GM19324 (cell line): ENCODE data around the gene ZNF846.
"Not testable (repeated sequence)": the region's sequence is repeated elsewhere in the genome, so short reads cannot be mapped to it uniquely, and the experiment has no call there.

Experiments used
- ATAC-seq: cut with Tn5 transposase; IDR thresholded peaks from one replicate; pipeline ENCODE4 v1.9.1; 2021; ENCODE audit warnings: mild to moderate bottlenecking, moderate library complexity; ENCODE audit not compliant: unreplicated experiment, low FRiP score

The ZNF846 gene

GRCh38 chr19:9785367-9786331, 17.1 kb upstream of the ZNF846 start:
- ATAC-seq, result peak; percentile 46

GRCh38 chr19:9784163-9784496, 15.6 kb upstream of the ZNF846 start:
- ATAC-seq, result not testable (repeated sequence)

- ATAC-seq, result no peak
Observed at GRCh38 chr19:9782338-9782737, 13.8 kb upstream of the ZNF846 start.

DNA sequence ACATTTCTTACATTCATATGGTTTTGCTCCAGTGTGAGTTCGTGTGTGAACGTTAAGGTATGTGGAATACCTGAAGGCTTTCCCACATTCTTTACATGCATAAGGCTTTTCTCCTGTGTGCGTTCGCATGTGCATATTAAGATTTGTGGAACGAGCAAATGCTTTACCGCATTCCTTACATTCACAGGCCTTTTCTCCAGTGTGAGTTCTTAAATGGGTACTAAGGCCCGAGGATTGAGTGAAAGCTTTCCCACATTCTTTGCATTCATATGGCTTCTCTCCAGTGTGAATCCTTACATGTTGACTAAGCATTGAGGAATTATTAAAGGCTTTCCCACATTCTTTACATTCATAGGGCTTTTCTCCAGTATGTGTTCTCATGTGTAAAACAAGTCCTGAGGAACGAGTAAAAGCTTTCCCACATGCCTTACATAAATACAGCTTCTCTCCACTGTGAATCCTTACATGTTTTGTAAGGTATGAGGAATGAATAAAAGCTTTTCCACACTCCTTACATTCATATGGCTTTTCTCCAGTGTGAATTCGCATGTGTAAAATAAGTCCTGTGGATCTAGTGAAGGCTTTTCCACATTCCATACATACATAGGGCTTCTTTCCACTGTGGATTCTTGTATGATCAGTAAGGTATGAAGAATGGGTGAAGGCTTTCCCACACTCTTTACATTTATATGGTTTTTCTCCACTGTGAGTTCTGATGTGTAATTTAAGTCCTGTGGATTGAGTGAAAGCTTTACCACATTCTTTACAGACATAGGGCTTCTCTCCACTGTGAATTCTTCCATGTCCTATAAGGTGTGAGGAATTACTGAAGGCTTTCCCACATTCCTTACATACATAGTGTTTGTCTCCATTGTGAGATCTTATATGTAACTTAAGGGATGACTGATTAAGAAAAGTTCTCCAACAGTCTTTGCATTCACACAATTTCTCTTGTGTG, 10.7 kb downstream of the ZNF846 start:
- no peak for ATAC-seq

DNA sequence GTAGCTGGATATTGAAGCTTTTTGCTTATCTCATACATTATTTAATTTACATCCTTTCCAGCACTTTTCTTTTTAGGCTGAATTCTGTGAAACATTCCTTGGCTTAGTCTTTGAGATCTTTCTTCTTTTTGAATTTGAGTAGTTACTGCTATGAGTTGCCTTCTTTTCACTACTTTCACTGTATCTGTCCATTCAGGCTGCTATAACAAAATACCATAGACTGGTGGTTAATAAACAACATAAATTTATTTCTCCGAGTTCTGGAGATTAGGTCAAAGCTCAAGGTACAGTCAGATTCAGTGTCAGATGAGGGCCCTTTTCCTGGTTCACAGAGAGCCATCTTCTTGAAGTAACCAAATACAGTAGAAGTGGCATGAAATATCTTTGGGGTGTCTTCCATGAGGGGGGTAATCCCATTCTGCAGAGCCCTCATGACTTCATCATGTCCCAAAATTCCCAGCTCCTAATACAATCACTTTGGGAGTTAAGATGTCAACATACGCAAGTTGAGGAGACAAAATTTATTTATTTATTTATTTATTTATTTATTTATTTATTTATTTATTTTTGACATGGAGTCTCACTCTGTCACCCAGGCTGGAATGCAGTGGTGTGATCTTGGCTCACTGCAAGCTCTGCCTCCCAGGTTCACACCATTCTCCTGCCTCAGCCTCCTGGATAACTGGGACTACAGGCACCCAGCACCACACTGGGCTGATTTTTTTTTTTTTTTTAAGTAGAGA, 15.7 kb downstream of the ZNF846 start:
- no peak for ATAC-seq

- ATAC-seq, result no peak
Observed at GRCh38 chr19:9751446-9751845, 17.1 kb downstream of the ZNF846 start.

- no peak for ATAC-seq
Observed at GRCh38 chr19:9741476-9742171, 26.9 kb downstream of the ZNF846 start.

GRCh38 chr19:9735986-9736385, 32.6 kb downstream of the ZNF846 start:
- no peak for ATAC-seq

DNA sequence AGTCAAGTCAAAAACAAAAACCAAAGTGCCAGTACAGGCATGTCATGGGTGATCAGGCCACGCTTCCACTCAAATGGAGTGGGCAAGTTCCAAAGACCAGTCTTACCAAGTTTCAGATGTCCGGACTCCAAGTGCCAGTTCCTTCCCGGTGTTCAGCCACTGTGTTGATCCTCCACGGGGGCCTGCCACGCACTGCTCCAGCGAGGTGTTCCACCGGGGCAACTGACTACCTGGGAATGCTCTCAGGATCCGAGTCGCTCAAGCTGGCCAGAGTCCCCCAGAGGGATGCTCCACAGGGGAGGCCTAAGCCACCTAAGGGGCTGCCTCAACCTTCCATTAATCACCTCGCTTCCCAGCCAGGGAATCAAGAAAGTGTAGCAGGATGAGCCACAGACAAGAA, 38.5 kb downstream of the ZNF846 start:
- ATAC-seq, result not testable (repeated sequence)

DNA sequence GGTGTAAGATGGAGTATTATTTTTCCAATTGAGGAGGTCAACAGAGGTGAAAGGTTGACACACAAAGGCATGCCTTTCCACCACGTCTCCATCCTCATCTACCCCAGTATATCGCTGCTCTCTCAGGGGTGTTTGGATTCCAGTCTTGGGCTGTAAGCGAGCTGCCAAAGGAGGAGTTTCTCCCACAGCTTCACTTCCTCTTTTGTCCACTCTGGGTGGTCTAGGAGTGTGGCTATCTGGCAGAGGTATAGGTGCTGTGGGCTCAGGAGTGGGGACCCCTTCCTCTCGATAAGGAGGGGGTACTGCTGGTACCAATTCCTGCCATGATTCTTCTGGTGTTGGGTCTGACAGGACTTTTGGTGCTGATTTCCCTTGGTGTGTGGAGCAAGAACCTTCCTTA, 39.4 kb downstream of the ZNF846 start:
- ATAC-seq, result no peak

GRCh38 chr19:9727644-9728043, 40.9 kb downstream of the ZNF846 start:
- ATAC-seq, result no peak

DNA sequence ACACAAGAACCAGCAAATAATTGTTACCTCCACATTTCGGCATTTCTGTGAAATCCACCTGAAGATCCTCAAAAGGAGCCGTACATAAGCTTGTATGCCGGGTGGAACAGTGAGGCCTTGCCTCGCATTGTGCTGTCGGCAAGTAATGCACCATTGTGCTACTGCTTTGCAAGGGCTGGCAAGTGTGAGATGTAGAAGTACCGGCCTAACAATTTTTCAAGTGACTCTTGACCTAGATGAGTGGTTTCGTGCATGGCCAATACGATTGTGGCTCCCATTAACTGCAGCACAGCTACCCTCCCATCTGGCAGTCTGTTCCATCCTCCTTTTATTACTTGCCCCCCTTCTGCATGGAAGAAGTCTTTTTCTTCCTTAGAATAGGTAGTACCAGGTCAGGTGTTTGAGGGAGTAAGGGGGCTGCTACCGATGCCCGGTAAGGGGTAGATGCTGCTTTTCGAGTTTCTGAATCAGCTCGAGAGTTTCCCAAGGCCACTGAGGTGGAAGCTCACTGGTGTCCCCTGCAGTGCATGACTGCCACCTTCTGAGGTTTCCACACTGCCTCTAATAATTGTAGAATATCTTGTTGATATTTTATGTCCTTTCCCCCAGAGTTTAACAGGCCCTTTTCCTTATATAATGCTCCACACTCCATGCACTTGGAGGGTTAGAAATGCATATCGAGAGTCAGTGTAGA, 42.9 kb downstream of the ZNF846 start:
- not testable (repeated sequence) for ATAC-seq

DNA sequence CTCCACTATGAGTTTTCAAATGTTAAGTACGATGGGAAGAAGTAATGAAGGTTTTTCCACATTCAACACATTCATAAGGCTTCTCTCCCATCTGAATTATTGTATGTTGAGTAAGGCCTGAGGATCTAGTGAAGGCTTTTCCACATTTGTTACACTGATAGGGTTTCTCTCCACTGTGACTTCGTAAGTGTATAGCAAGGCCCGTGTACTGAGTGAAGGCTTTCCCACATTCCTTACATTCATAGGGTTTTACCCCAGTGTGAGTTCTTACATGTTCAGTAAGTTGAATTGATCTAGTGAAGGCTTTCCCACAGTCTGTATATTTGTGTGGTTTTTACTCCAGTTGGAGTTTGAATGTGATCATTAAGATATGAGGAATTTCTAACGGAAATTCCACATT, 44.4 kb downstream of the ZNF846 start:
- ATAC-seq, result no peak

GRCh38 chr19:9721861-9722260, 46.7 kb downstream of the ZNF846 start:
- no peak for ATAC-seq

GRCh38 chr19:9720541-9720940, 48.0 kb downstream of the ZNF846 start:
- ATAC-seq, result no peak

DNA sequence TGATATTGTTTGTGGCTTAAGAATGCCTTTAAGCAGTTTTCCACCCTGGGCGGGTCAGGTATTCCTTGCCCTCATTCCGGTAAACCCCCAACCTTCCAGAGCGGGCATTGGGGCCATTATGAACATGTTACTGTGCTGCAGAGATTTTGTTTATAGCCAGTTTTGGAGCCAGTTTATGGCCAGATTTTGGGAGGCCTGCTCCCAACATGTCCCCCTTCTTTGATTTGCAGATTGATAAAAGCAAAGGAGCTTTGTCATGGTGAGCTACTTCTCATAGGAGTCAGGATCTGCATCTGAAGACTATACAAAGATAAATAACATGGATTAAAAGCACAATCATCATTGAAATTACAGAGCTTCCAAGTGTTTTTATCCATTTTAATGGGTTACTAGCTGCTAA, 56.7 kb downstream of the ZNF846 start:
- ATAC-seq, result no peak

DNA sequence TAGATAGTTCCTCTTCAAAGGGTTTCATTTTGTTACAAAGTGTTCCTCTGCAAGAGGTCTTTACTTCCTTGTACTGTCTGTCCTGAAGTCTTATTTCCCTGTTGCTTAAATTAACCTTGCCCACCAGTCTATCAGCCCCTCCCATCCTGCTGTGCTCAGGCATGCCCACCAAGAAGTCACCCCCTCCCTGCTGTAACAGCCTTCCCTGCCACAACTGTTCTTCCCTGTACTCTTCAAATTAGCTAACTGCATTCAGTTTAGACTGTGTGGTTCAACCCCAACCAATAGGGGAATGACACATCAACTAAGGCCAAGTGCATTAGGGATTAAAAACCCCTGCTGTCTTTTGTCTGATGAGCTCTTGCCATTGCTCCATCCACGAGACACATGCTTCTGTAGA, 59.2 kb downstream of the ZNF846 start:
- no peak for ATAC-seq

- no peak for ATAC-seq
Observed at GRCh38 chr19:9705836-9706235, 62.7 kb downstream of the ZNF846 start.

DNA sequence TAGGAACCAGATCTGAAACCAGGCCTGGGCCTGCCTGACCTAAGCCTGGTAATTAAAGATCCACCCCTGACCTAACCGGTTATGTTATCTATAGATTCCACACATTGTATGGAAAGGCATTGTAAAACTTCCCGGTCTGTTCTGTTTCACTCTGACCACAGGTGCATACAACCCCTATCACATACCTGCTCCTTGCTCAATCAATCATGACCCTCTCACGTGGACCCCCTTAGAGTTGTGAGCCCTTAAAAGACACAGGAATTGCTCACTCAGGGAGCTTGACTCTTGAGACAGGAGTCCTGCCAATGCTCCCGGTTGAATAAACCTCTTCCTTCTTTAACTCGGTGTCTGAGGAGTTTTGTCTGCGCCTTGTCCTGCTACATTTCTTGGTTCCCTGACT, 66.4 kb downstream of the ZNF846 start:
- no peak for ATAC-seq
